Nephron progenitor cell (in vitro differentiated cells): ENCODE results near the gene DNTTIP2.

ENCODE experiments used
- DNase-seq: peaks from one replicate; pipeline ENCODE4 v3.0.0; 2021
- H3K27ac Mint-ChIP-seq: 2 replicates; pipeline ENCODE4 v1.8.0; 2021; ENCODE audit warnings: mild to moderate bottlenecking, moderate library complexity, mixed read lengths
- H3K27me3 Mint-ChIP-seq: 2 replicates; pipeline ENCODE4 v1.8.0; 2021; ENCODE audit warnings: mild to moderate bottlenecking, low read depth, mixed read lengths; ENCODE audit not compliant: poor library complexity
- H3K36me3 Mint-ChIP-seq: 2 replicates; pipeline ENCODE4 v1.8.0; 2021; ENCODE audit warnings: low read depth, mixed read lengths
- H3K4me1 Mint-ChIP-seq: 2 replicates; pipeline ENCODE4 v1.8.0; 2021; ENCODE audit warnings: mixed read lengths
- H3K4me3 Mint-ChIP-seq: 2 replicates; pipeline ENCODE4 v1.8.0; 2021; ENCODE audit warnings: mild to moderate bottlenecking, moderate library complexity, mixed read lengths
- H3K9me3 Mint-ChIP-seq: 2 replicates; pipeline ENCODE4 v1.8.0; 2021; ENCODE audit warnings: mild to moderate bottlenecking, moderate library complexity, mixed read lengths
- CTCF ChIP-seq: fragments of 200-600 bp; sonication (generic); IDR thresholded peaks from 2 replicates; pipeline ENCODE4 v1.5.0; 2021; ENCODE audit warnings: antibody characterized with exemption

Gene DNTTIP2

GRCh38 chr1:93882269-93882668 is 3.3 kb upstream of the DNTTIP2 start:
- Mint-ChIP-seq H3K9me3 (no peaks in the 10 kb centered on the region), H3K36me3 (peaks cover 4% of the 10 kb centered on the region), H3K4me3 (no peak overlapping the region), H3K27me3 (no peaks in the 10 kb centered on the region), H3K4me1 (peaks cover 20% of the 10 kb centered on the region), H3K27ac (no peak overlapping the region)
- no peak for TF ChIP-seq CTCF
- no peak for DNase-seq

DNA sequence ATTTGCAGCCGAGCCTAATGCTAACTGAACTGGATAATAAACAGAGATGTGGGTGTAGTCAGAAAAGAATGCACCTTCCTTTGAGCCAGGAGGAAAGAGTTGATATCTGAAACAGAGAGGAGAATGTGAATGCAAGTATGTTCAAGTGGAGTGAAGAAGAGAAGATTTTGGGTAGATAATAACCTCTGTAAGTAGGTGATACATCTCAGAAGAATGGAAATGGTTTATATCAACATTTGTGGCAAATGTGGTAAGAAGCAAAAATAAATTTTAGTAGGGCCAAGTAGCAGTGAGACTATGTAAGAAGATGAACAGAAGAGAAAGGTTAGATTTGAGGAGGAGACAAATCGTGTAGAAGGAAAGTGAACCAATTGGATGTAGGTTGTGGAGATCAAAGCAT is 1.7 kb upstream of the DNTTIP2 start:
- Mint-ChIP-seq H3K27ac (no peak overlapping the region), H3K9me3 (no peaks in the 10 kb centered on the region), H3K4me3 (peak overlapping the region; percentile 7), H3K4me1 (peaks cover 33% of the 10 kb centered on the region), H3K27me3 (no peaks in the 10 kb centered on the region), H3K36me3 (peaks cover 17% of the 10 kb centered on the region)
- no peak for DNase-seq
- no peak for TF ChIP-seq CTCF

- DNase-seq, result peak; percentile 42
- H3K36me3 Mint-ChIP-seq, result peaks cover 36% of the 10 kb centered on the region
- H3K4me1 Mint-ChIP-seq, result peaks cover 33% of the 10 kb centered on the region
- H3K4me3 Mint-ChIP-seq, result peak overlapping the region; percentile 90
- H3K27ac Mint-ChIP-seq, result peak overlapping the region; percentile 100
- H3K9me3 Mint-ChIP-seq, result no peaks in the 10 kb centered on the region
- H3K27me3 Mint-ChIP-seq, result no peaks in the 10 kb centered on the region
- TF ChIP-seq CTCF, result no peak
Measured at GRCh38 chr1:93878501-93878888, 511 bp downstream of the DNTTIP2 start.

GRCh38 chr1:93877529-93877928 is 1.5 kb downstream of the DNTTIP2 start:
- Mint-ChIP-seq H3K27me3 (no peaks in the 10 kb centered on the region), H3K36me3 (peaks cover 36% of the 10 kb centered on the region), H3K9me3 (no peaks in the 10 kb centered on the region)

GRCh38 chr1:93876244-93876643 is 2.8 kb downstream of the DNTTIP2 start:
- no peak for DNase-seq
- H3K27ac Mint-ChIP-seq, result no peak overlapping the region
- no peak for TF ChIP-seq CTCF
- no peaks in the 10 kb centered on the region for H3K9me3 Mint-ChIP-seq
- H3K4me1 Mint-ChIP-seq, result peaks cover 33% of the 10 kb centered on the region
- H3K36me3 Mint-ChIP-seq, result peaks cover 48% of the 10 kb centered on the region
- peak overlapping the region; percentile 90 for H3K4me3 Mint-ChIP-seq
- H3K27me3 Mint-ChIP-seq, result no peaks in the 10 kb centered on the region

More at GRCh38 chr1:93877529-93877928, 1.5 kb downstream of the DNTTIP2 start:
- H3K4me1 Mint-ChIP-seq, result peaks cover 33% of the 10 kb centered on the region
- H3K4me3 Mint-ChIP-seq, result peak overlapping the region; percentile 90
- TF ChIP-seq CTCF, result no peak
- H3K27ac Mint-ChIP-seq, result no peak overlapping the region
- no peak for DNase-seq

DNA sequence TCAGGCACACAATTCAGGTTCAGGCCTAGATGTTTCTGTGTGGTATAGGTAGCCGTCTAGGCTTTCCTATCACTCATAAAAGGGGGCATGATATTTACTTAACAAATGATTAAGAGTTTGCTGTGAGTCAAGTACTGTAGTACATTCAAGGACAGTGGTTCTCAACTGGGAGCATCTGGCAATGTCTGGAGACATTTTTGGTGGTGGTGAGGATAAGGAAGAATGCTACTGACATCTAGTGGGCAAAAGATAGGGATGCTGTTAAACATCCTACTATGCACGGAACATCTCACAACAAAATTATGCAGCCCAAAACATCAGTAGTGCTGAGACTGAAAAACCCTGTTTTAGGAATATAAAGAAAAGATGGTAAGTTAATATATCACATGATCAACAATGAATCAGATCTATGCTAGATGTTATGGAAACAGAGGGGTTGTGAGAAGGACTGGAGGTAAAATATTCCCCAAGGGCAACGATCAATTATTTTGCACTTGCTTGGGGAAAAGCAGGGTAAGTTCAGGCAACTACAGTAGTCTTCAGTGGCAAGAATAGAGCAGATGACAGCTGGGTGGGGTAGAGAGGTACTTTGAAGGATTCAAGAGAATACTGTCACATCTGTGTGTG is 4.9 kb downstream of the DNTTIP2 start:
- peak; percentile 12 for DNase-seq
- H3K4me1 Mint-ChIP-seq, result peaks cover 26% of the 10 kb centered on the region
- peak; percentile 68 for TF ChIP-seq CTCF
- no peaks in the 10 kb centered on the region for H3K9me3 Mint-ChIP-seq
- H3K4me3 Mint-ChIP-seq, result no peak overlapping the region
- no peaks in the 10 kb centered on the region for H3K27me3 Mint-ChIP-seq
- peaks cover 62% of the 10 kb centered on the region for H3K36me3 Mint-ChIP-seq
- H3K27ac Mint-ChIP-seq, result no peak overlapping the region
